Testis (tissue), 3 donors: ENCODE measurements around the gene BRI3BP. TPM values are rescaled to one million over a fixed set of nuclear protein-coding genes. Genes with fewer than 3 reads are reported as not detected.
"Not testable (repeated sequence)": the region's sequence is repeated elsewhere in the genome, so short reads cannot be mapped to it uniquely, and the experiment has no call there.

ENCODE experiments used
- DNase-seq: peaks from one replicate; pipeline ENCODE4 v3.0.0-alpha.2; 2019
- H3K27ac ChIP-seq, 2 donors: fragments of 200-600 bp; sonication (generic); one replicate each; pipeline ENCODE4 v1.5.1; 2019
- H3K27me3 ChIP-seq: fragments of 200-600 bp; sonication (generic); one replicate; pipeline ENCODE4 v1.5.1; 2019
- H3K36me3 ChIP-seq: fragments of 200-600 bp; sonication (generic); one replicate; pipeline ENCODE4 v1.5.1; 2017; ENCODE audit warnings: low read depth; ENCODE audit errors: missing control alignments
- H3K4me1 ChIP-seq: fragments of 200-600 bp; sonication (generic); one replicate; pipeline ENCODE4 v1.5.1; 2019
- H3K4me3 ChIP-seq, 2 donors: fragments of 200-600 bp; sonication (generic); one replicate each; pipeline ENCODE4 v1.5.1; 2017 to 2019
- H3K9me3 ChIP-seq: fragments of 200-600 bp; sonication (generic); one replicate; pipeline ENCODE4 v1.5.1; 2017
- POLR2A ChIP-seq: fragments of 450-650 bp; IDR thresholded peaks from one replicate; pipeline ENCODE4 v1.6.1; 2017; ENCODE audit warnings: antibody characterized with exemption, mild to moderate bottlenecking, moderate library complexity
- WGBS, 2 donors: methylation state at CpG; one replicate each; pipeline ENCODE4 v1.1.5; 2018; 5-methylcytosine and 5-hydroxymethylcytosine counted together
- intact Hi-C: fragments of 100-400 bp; cut with DNase I; formaldehyde crosslinking; loops from one replicate; pipeline ENCODE4 v1.15.1; 2023; ENCODE audit warnings: low total_unique reads
- polyA plus RNA-seq: library from polyadenylated mRNA; stranded (reverse); fragments of 350-450 nt; fragmentation: Illumina TruSeq; extraction: RNeasy Lipid Tissue Mini Kit (QIAGEN cat#74804); gene quantifications from one replicate; pipeline ENCODE4 v1.2.3, GENCODE V29; 2014; ENCODE audit warnings: low read depth, low replicate concordance; ENCODE audit not compliant: insufficient read depth
- total RNA-seq, 2 donors: library from RNA; depleted of rRNA; stranded (reverse); fragments of >200 nt; gene quantifications; one replicate each; pipeline ENCODE4 v1.2.3, GENCODE V29; 2016
- TF ChIP-seq, protein P1 (sequence below), 3 experiments: fragments of 450-650 bp in 2 of 3; fragments of 200-600 bp in 1 of 3; sonication (generic) in 1 of 3; IDR thresholded peaks; one replicate each; pipeline ENCODE4 v1.5.1; 2016 to 2019; ENCODE audit warnings: antibody characterized with exemption in 3 of 3, mild to moderate bottlenecking in 2 of 3, moderate library complexity in 1 of 3

The BRI3BP gene
- total and polyA plus RNA-seq, 3 donors from 2014 or later, result 3.5 to 3.8 (median 3.5) TPM

DNA sequence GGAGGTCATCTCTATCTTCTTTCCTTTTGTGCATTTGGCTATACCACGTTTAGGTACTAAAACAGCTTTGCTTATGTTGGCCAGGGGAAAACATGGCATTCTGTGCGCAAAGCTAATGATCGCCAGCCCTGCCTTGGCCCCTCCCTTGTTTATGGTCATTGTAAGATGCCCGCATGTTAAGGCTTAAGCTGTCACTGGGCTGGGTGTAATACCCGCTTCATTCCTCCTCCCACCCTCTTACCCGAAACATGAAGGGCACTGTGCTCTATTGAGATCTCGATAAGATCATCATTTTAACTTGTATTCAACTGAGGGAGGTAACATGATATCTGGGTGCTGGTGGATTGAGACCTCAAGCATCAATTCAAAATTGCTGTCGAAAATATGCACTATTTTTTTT, 34.7 kb downstream of the BRI3BP start:
- WGBS, 2 donors, result 90 to 96% methylated on average over 8 of the region's 8 CpGs
- H3K27me3 ChIP-seq, result no peaks in the 10 kb centered on the region
- intact Hi-C loops, result no loop called here

DNA sequence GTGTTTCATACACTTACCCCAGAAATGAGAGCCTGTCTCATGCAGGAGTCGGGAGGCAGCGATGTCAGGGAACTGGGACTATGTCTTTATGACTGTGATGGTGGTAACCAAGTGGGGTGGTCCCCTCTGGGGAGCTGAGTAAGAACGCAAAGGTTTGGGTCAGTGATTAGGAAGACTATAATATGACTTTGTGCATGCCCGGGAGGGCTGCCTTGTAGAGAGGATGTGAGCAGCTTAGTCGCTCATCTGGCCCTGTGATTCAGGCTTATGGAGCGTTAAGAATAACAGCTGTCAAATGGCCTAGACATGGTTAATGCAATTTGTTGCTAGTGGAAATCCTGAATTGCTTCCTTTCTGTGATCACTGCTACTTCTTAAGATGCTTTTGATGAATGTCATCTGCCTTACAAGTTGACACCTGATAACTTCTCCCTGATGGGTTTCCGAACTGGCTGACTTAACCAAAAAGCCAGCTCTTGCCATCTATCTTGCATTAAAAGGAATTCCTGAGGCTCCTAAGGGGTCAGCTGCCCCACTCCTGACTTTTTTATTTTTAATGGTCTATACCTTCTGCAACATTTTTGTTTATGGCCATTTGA, 36.4 kb downstream of the BRI3BP start:
- no peaks in the 10 kb centered on the region for H3K36me3 ChIP-seq
- H3K4me3 ChIP-seq, result no peak overlapping the region
- H3K27ac ChIP-seq, result no peak overlapping the region
- no peaks in the 10 kb centered on the region for H3K4me1 ChIP-seq
- TF ChIP-seq, protein P1, sequence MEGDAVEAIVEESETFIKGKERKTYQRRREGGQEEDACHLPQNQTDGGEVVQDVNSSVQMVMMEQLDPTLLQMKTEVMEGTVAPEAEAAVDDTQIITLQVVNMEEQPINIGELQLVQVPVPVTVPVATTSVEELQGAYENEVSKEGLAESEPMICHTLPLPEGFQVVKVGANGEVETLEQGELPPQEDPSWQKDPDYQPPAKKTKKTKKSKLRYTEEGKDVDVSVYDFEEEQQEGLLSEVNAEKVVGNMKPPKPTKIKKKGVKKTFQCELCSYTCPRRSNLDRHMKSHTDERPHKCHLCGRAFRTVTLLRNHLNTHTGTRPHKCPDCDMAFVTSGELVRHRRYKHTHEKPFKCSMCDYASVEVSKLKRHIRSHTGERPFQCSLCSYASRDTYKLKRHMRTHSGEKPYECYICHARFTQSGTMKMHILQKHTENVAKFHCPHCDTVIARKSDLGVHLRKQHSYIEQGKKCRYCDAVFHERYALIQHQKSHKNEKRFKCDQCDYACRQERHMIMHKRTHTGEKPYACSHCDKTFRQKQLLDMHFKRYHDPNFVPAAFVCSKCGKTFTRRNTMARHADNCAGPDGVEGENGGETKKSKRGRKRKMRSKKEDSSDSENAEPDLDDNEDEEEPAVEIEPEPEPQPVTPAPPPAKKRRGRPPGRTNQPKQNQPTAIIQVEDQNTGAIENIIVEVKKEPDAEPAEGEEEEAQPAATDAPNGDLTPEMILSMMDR (IDR thresholded peaks at IDR 0.05), result no peak
- no peak for TF ChIP-seq POLR2A
- H3K27me3 ChIP-seq, result no peaks in the 10 kb centered on the region
- intact Hi-C loops, result no loop called here
- WGBS, 2 donors, result 89% methylated on average over 7 of the region's 7 CpGs
- no peak for DNase-seq
- H3K9me3 ChIP-seq, result no peaks in the 10 kb centered on the region

More for the DNA sequence above, 34.7 kb downstream of the BRI3BP start:
- Histone ChIP-seq H3K9me3 (no peaks in the 10 kb centered on the region), H3K4me1 (no peaks in the 10 kb centered on the region), H3K27ac (no peak overlapping the region), H3K4me3 (no peak overlapping the region), H3K36me3 (no peaks in the 10 kb centered on the region)
- DNase-seq, result no peak
- TF ChIP-seq POLR2A, result no peak
- TF ChIP-seq, protein P1 (IDR thresholded peaks at IDR 0.05), result no peak

GRCh38 chr12:125031471-125031870, 38.0 kb downstream of the BRI3BP start:
- H3K4me3 ChIP-seq, H3K27ac ChIP-seq, H3K27me3 ChIP-seq, DNase-seq, H3K9me3 ChIP-seq, H3K4me1 ChIP-seq, intact Hi-C loops, H3K36me3 ChIP-seq: not testable (repeated sequence)
- 73 to 87% methylated on average over 9 of the region's 9 CpGs for WGBS, 2 donors

GRCh38 chr12:125032466-125033152, 39.2 kb downstream of the BRI3BP start:
- 81 to 90% methylated on average over 19 of the region's 19 CpGs for WGBS, 2 donors
- intact Hi-C loops, result no loop called here
- H3K36me3 ChIP-seq, result no peaks in the 10 kb centered on the region
- H3K27ac ChIP-seq, result no peak overlapping the region
- H3K9me3 ChIP-seq, result no peaks in the 10 kb centered on the region
- TF ChIP-seq, protein P1 (IDR thresholded peaks at IDR 0.05), result no peak
- no peak for TF ChIP-seq POLR2A
- no peak for DNase-seq
- no peak overlapping the region for H3K4me3 ChIP-seq
- H3K4me1 ChIP-seq, result no peaks in the 10 kb centered on the region
- H3K27me3 ChIP-seq, result no peaks in the 10 kb centered on the region

- DNase-seq, result no peak
- intact Hi-C loops, result no loop called here
- no peak overlapping the region for H3K27ac ChIP-seq
- no peaks in the 10 kb centered on the region for H3K27me3 ChIP-seq
- TF ChIP-seq, protein P1 (IDR thresholded peaks at IDR 0.05), result no peak
- no peak for TF ChIP-seq POLR2A
- WGBS, 2 donors, result 89 to 93% methylated on average over 9 of the region's 9 CpGs
- no peaks in the 10 kb centered on the region for H3K36me3 ChIP-seq
- H3K4me3 ChIP-seq, result no peak overlapping the region
- H3K4me1 ChIP-seq, result no peaks in the 10 kb centered on the region
- no peaks in the 10 kb centered on the region for H3K9me3 ChIP-seq
These were observed 39.8 kb downstream of the BRI3BP start for GRCh38 chr12:125033288-125033687.
